ENCODE data around the gene CDKN1B.
A peak's percentile ranks its signal among the peaks of the same experiment; 100 is the strongest.
"Not testable (repeated sequence)": the region's sequence is repeated elsewhere in the genome, so short reads cannot be mapped to it uniquely, and the experiment has no call there.

The CDKN1B gene

DNA sequence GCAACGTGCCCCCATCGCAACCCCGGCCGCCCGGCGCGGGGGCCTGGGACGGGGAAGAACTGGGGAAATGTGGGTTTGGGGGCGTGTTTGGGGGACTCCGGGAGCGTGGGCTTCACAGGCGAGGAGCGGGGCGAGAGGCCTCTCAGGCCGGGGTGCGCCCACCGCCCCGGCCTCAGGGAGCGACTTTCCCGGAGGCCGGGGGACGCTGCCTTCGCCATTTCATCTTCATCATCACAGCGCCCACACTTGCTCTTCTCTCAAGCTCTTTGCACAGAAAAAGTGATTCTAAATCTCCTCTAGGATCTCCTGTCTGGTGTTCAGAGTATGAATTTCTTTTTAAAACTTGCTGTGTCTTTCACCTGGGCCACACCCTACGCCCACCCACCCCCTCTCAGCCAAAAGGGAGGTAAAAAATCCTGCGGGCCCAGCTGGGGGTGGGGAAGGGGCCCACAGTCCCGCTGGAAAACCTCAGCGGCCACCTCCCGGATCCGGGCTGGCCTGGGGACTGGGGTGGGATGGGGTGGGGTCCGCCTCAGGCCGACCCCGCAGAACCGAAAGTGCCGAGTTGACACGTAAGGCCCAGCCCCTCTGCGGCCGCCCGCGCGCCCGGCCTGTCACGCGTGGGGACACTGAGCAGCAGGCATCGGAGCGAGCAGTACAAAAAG is 7.4 kb downstream of the CDKN1B start:
- peak in 1 of 6 experiments; percentile 67 for DNase-seq

DNA sequence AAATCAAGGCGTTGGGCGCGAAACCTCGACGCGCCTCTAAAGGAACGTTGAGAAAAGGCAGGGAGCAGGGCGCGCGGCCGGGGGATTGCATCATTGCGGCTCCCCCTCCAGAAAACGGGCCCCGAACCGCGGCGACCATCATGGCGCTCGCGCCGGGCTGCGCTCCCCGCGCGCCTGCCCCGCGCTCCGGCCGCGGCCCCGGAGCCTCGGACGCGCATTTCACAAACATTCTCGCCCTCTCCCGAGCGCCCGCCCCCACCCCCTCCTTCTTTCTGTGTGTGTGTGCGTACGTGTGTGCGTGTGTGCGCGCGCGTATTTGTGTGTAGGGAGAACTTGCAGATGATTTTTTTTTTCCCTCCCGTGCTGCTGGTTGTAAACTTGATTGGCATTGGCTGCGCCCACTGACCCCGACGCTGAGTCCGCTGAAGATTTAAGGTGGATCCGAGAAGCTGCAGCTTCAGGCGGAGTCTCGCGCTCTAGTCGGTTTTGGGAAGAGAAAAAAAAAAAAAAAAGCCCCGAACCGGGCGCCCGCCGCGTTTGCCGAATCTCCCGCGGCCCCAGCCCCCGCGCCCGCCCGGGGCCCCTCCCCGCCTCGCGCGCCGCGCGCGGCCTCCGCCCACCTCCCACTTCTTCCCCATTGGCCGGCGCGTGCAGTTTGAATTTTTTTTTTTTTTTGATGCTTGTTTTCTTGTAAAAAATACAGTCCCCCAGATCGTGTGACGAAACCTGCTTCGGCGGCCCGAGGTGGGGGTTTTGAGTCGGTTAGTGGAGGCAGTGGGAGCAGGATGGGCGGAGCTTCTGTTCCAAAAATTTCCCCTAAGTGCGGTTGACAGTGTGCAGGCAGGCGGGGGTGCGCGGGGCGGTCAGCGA is 8.2 kb downstream of the CDKN1B start:
- DNase-seq = peak; percentile 94 to 99 (median 96)

DNA sequence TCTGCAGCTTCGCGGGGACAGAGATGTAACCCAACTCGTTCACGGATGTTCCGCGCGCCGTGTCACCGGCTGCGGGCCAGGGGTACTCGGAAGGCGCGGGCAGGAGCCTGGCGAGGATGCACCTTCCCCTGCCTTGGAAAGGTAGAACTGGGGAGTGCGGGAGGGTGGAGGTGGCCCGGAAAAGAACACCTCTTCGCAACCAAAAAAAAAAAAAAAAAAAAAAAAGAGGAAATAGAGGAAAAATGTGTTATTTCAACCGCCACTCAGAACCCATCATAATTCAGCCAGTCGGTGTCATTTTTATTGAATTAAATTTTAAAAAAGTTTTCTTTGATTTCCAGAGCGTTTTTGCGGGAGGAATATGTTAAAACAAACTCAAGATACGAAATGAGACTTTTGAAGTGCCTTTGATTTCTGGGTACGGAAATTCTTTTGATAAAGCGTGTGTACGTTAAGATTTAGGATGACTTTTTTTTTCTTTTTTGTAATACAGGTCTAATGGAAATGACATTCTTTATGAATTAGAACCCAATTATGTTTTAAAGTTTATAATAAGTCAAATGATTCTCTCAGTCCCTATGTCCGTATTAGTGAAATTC is 8.9 kb downstream of the CDKN1B start:
- DNase-seq = no peak

DNA sequence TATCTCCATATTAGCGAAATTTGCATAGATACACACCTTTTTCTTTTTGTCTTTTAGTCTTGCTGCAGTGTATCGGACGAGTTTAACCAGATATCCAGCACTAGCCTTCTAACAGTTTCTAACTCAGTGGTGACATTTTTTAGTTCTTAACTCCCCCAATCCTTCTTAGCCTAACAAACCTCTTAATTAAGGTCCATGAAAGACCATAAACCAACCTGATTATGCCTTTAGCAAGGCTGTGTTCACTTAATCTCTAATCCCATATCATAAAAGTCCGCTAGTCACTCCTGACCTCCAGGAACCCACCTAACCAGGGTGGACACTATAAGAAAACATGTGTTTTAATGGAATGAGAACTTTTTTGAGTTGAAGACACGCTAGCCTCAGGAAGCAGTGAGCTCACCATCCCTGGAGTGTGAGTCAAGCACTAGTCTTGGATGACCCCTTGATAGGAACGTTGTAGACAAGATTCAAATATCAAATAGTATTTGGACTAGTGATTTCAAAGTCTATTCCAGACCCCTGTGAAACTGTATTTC is 9.5 kb downstream of the CDKN1B start:
- peak in 1 of 6 experiments; percentile 31 for DNase-seq

DNA sequence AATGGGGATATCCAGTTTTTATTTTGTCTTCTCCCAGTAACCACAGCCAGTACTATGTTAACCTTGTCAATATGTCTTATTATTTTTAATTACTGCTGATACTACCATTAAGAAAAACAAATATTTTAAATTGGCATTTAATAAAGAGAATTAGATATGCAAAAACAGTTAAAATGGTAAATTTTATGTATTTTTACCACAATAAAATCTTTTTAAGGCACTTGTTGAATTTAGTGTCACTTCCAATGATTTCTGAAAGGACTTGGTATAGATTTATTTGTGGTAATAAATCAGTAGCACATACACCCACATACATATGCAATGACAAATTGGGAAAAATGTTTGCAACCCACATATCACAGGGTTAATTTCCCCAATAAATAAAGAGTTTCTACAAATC is 14.0 kb downstream of the CDKN1B start:
- DNase-seq = no peak

DNA sequence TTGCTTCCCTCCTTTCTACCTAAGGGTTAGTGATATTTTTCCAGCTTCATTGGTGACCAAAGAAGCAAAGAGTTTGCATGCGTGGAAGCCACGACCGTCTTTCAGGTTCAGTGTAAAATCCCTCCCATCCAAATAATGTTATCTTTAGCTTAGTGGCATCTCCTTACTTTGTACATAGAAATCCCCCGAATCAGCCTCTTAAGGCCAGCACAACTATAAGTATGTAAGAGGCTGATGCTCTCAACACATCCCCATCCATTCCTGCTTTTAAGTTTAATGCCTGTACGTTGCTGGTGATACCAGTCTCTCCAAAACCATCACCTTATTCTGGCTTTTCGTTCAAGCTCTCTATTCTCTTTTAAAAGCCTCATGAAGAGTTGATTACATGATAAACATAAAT is 14.6 kb downstream of the CDKN1B start:
- no peak for DNase-seq

DNA sequence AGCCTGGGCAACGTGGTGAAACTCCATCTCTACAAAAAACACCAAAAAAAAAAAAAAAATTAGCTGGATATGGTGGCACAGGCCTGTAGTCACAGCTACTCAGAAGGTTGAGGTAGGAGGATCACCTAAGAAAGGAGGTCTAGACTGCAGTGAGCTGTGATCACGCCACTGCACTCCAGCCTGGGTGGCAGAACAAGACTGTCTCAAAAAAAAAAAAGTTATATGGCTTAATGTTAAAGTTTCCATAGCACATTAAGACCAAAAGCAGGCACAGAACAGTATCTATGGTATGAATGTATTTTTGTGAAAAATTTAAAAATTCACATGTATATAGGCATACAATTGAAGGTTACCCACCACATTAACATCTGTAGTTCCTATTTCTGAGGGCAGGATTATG is 15.9 kb downstream of the CDKN1B start:
- no peak for DNase-seq

DNA sequence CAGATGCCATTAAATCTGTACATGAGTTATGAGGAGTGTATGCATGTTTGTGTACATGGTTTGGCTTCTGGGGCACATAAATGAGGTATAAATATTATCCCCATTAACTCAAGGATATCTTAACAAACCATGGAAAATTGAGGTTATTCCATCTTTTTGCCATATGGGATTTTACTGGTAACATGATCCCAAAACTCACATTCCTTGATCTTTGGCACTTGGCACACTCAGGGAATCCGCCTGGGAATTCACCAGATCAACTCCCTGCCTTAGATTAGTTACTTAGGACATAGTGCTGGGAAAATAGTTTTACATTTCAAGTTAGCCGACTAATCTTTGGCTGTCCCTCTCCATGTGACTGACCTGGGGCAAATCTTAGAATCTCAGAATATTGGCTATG is 16.9 kb downstream of the CDKN1B start:
- no peak for DNase-seq

DNA sequence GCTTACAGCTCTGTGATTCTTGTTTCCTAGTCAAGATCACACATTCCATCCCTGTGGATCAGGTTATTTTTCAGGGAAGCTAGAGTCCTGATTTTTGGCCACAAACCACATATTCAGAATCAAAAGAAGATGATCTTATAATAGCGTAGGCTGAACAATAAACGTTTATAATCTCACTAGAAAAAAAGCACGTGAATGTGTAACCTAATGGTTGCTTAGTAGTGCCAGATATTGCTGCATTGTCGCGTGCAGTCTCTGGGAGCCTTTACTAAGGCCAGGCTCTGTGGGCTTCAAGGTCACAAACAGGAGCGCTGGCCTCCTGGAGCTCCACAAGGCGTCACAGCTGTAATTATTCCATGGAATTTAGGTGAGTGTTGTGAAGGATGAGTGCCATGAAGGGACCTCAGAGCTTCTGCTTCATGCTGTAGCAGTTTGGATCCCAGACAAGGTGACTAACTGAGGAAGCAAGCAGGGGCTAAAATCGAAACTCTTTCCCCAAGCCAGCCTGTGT is 17.4 kb downstream of the CDKN1B start:
- DNase-seq = no peak

DNA sequence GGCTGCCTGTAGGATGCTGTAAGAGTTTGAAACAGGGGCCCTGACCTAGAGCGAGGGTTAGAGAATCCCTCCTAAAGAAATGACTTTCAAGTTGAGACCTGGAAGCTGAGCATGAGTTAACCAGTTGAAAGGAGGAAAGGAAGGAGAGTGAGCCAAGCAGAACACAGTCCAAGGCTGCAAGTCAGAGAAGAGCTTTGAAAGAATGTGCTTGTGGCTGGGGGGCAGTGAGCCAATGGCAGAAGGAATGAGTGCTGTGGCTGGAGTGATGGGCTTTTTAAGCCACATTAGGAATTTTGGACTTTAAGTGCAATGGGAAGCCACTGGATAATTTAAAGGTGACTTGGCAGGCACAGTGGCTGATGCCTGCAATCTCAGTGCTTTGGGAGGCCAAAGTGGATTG is 18.1 kb downstream of the CDKN1B start:
- no peak for DNase-seq

DNA sequence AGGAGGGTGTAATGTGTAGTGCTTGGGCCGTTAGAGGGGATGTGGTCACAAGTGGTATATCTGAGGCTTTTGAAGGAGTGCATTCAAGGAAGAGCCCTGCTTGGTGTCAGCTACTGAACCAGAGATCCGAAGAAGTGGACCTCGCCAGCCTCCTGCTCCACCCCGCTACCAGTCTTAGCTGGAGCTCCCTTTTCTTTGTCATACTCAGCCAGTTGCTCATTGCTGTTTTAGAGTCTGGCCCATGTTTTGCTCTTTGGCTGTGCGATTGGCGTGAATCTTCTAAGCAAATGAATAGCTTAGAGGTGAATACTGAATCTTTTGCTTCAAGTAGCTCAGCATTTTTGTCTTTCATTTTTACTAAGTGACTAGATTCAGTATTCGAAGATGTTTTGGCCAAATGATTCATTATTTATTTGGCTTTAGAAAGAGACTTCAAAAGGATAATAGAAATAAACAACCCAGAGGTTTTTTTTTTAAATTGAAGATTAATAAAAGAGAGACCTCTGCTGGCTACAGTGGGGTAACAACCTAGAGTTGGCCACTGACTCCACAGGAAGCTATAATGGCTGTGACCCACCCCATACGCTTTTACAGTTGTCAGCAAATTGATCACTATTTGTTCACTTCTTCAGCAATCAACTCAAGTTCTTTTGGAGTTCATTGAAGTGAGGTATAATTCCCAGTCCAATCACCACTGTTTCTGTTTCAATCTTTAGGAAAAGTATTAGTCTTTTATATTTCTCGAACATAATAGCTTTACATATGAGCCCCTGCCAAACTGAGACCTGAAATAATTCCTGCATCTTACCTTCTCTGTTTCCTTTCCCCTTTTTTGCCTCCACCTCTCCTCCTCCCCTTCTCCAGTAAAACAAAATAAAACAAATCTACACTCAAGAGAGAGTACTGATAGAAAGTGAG is 19.9 kb downstream of the CDKN1B start:
- peak in 5 of 6 experiments; percentile 3 to 75 (median 37) for DNase-seq

DNA sequence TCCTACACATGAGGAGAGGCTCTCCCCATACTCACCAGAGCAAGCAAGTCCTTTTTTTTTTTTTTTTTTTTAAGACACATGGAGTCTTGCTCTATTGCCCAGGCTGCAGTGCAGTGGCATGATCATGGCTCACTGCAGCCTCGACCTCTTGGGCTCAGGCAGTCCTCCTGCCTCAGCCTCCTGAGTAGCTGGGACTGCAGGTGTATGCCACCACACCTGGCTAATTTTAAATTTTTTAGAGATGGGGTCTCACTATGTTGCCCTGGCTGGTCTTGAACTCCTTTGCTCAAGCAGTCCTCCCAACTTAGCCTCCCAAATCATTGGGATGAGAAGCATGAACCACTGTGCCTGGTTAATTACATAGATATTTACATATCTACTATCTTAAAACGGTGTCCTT is 21.0 kb downstream of the CDKN1B start:
- DNase-seq = not testable (repeated sequence)

DNA sequence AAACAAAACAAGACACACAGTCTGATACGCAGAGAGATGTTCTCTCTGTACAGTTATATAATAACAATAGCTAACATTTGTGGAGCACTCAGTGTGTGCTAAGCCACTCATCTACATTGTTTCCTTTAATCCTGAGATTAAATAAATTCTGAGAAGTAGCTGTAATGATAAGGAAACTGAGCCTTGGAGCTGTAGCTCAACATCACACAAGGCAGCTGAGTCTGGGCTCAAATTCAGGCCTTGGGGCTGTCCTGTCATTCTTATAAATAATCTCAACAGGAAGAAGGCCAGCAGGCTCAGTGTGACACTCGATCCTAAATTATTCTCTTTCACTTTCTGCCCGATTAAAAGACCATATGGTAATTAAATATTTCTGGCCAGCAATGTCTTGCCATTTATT is 24.5 kb downstream of the CDKN1B start:
- DNase-seq = no peak

DNA sequence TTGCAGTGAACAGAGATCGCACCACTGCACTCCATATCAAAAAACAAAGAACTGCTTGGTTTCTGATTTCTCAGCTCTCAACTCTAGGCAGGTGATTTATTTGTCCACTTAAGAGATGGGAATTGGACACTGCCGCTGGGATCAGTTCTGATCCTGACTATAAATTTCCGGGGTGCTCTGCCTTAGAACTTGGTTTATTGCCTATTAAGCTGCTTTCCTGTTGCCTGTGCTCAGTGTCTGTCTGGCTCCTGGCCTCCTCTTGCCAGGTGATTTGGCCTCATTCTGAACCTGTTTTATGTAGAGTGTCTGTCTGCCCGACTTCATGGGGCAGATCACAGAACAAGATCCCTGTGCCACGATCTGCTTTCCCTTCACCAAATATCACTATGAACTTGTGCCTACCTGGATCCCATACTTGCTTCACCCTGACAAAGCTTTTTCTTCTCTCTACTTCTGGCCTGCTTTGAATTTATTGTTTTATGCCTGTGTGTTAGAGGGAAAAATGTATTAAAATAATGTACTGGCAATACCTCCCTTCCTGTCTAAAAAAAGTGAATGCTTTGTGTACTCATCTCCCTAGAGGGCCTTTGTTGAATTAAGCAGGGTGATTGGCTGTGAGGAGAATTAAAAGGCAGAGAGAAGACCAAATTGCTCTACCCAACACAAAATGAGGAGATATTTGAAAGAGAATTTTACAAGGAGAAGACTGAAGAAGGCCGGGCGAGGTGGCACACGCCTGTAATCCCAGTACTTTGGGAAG is 27.6 kb downstream of the CDKN1B start:
- no peak for DNase-seq

DNA sequence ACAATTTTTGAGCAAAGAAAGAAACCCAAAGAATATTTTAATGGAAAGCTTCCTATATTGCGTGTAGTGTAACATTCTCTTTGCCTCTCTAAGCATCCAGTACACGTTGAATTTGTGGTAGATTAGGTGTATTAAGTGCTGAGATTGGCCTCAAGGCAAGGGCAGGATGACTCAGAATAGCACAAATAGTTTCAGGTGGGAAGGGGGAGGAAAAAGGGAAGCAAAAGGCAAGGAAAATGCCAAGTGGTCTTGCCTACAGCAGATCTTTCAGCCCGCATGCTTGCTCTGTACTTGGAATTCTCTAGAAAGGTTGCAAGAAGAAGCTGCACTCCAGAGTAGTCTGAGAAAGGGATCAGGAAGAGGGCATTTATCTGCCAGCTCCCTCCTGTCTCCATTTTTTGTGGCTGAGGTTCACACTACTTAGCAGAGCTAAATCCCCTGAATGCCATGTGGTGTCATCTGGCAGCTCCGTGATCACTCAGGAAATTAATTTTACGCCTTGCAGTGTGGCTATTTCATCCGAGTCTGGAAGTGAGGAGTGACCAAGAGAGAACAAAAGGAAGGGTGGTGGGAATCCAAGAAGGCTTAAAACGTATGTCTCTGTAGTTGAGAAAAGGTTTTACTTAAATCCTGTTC is 28.5 kb downstream of the CDKN1B start:
- DNase-seq = no peak

DNA sequence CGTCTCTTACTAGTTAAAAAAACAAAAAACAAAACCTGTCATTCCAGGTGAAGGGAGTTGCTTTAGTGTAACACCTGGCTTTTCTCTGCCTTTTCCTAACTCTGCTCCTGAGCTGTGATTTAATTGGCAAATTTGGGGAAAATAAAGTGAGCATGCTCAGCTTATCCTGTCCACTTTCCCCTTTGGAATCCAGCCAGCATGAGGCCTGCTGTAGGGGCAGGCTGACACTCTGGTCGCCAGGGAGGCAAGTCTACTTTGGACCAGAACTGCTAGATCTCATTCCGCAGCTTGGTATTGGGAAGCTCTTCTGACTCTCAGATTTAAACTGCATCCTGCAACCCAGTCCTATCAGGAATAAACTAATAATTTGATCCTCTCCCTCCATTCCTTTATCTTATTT is 30.1 kb downstream of the CDKN1B start:
- no peak for DNase-seq

DNA sequence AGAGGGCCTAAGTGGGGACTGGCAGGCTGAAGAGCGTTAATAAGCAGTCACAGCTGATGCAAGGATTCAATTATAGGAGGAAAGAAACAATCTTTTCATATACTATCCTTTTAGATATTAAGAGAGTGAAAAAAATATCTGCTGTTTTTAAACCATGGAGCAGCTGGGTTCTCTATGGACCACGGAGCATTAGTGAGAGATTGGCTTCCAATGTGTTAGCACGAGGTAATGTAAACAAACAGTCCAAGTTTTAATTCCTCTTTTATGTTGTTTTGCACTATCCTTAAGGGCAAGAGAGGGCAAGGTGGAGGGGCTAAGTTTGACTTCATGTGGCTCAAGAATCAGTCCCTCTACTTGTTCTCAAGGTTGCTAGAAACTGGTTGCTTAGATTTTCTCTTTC is 30.9 kb downstream of the CDKN1B start:
- no peak for DNase-seq

DNA sequence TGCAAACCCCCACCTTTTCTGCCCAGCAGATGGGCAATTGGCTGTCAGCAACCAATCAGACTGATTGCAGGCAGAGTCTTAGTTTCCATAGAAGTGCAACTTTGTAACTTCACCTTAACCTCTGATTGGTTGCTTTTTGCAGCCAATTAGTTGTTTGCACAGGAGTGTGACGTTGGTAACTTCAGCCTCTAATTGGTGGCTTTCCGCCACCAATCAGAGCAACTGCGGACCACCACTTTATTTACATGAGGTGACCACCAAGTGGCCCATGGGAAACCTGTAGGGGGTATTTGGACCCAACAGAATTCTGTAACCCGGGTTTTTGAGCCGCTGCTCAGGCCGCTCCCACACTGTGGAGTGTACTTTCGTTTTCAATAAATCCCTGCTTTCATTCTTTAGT is 32.3 kb downstream of the CDKN1B start:
- no peak for DNase-seq

DNA sequence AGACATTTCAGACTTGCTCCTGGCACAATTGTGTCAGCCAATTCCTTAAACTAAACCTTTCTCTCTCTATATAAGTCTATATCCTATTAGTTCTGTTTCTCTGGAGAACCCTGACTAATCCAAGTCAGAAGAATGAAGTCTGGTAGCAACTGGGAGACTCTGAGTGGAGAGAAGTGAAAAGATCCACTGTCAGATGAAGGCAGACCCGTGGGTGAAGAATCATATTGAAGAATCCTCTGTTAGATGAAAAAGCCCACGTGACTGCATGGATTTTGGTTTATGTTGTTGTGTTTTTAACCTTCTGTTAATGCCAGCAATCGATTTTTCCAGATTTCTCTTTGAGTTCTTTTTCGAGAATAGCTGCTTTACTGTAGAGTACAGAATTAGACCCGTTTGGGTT is 38.8 kb downstream of the CDKN1B start:
- no peak for DNase-seq

DNA sequence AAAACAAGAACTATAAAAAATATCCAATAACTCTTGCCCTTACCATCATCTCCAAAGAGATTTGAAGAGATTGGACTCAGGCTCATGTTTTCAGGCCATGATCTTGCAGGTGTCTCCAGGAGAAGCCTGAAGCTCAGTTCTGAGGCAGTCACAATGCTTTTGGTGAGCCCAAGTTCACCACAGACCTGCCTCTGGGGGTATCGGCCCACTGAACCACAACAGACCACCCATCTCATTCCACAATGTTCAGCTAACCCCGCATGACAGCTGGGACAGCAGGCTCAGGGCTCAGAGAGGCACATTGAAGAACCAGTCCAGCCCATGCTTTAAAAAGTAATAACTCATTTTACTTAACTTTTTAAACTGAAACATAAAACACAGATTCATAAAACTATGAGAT is 40.0 kb downstream of the CDKN1B start:
- no peak for DNase-seq

All from stimulated activated naive CD4-positive, alpha-beta T cell (primary cell).